NCI-H1417 (cell line): ENCODE results near the gene RHBDL1.

Experiments
- DNase-seq, 3 experiments: peaks; one replicate each; lab custom pipeline; 2025; lab: John Stamatoyannopoulos, UW

RHBDL1 gene

DNA sequence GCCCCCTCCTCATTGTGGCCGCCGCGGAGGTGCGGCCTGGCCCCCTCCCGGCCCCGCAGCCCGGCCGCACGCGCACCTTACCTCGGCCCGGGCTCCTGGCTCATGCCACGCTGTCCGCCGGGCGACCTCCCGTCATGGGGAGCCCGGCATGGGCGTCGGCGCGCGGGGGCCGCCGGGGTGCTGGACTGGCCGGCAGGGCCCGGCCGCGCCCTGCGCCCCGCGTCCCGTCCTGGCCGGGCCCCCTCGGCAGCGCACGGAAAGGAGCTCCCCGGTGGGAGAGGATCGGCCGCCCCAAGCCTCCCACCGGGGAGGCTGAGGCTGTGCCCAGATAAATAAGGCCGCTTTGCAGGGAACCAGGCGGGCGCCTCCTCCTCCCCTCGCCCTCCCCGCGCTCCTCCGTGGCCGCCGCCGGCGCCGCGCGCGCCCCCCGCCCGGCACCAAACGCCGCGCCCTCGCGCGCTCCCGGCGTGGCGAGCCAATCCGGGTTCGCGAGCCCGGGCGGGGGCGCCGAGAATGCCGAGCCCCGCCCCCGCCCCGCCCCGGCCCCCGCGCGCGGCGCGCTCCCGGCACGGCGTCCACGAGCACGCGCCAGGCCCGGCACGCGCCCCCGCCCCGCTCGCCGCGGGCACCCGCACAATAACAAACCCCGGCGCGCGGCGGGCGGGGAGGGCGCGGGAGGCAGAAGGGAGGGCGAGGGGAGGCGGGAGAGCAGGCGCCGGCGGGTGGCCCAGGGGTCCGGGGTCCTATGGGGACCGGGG, 30.1 kb downstream of the RHBDL1 start, which contains the start of gene FBXL16:
Gene FBXL16, minus strand, starts transcription at position 371 of the 758 bp plus-strand sequence. CDS start 8,396 bp downstream, outside the sequence.
- DNase-seq, result peak; percentile 88 to 98 (median 92)

DNA sequence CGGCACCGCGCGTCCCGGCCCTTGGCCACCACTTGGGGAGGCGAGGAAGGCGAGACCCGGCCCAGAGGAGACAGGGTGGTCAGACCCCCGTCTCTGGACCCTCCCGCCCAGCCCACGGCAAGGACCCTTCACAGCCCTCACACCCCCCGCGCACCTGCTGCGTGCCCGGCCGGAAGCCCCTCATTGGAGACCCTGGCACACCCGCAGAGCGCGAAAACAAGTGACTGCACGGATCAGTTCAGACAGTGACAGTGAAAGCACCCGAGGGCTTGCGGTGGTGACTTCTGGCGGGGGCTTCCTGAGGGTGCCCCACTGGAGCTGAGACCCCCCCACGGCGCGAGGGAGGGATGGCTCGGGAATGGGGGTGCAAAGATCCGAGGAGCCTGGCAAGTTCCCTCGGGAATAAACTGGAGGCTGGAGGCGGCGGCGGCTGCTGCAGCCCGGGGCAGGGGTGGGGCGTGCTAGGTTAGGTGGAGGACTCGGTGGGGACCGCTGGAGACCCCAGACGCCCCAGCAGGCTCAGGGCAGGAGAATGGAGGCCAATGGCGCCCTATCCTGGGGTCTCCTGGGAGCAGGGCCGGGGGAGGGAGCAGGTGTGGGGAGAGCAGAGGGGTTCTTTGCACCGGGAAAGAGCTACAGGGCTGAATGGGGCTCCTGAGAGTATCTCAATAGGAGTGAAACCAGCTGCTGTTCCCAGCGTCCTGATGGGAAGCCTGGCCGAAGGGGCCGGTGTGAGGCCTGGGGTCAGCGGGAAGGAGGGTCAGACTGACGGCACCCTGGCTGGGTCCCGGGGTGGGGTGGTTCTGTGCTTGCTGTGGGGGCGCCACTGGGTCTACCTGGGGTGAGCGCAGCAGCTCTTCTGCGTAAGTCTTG, 31.0 kb downstream of the RHBDL1 start:
- peak; percentile 41 to 81 (median 79) for DNase-seq

- DNase-seq, result peak; percentile 25 to 69 (median 66)
Observed at GRCh38 chr16:707062-707538, 31.6 kb downstream of the RHBDL1 start.

GRCh38 chr16:708019-708418, 32.5 kb downstream of the RHBDL1 start:
- DNase-seq, result no peak

GRCh38 chr16:708959-709358, 33.5 kb downstream of the RHBDL1 start:
- DNase-seq, result no peak

DNA sequence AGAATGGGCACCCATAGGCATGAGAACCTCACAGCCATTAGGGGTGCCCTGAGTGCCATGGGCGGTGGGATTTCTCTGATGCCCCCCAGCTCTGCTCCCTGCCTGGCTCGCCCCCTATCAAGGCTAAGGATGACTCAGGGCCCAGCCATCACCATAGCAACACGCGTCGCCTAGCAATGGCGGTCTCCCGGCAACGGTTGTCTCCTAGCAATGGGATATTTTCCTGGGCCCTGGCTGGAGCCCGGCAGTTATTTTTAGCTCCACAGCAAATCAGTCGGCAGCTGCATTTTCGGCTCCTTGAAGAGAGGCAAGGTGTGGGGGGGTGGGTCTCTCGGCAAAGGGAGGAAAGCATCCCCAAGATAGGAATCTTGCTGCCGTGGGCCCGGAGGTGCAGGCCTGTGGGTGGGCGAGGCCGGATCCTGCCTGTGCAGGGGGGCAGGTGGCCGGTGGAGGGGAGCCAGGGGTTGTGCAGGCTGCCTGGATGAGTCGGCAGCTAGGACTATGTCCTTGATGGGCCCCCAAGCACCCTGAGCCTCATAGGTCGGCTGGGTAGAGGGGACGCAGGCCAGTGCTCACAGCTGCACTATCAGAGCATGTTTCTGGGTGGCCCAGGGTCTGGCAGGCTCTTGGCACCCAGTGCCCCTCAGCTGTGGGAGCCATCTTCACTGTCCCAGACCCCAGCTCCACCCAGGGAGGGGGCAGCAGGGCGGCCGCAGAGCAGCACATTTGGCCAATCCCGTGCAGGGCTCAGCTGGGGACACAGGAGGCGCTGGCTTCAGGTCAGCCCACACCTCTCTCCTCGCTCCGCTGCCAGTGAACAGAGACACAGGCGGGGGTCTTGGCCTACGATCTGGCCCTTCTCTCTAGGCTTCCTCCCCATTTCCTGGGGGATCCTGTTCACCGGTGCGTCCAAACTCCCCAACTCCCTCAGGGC, 34.4 kb downstream of the RHBDL1 start:
- DNase-seq, result peak; percentile 95 to 99 (median 98)

GRCh38 chr16:710500-711075, 35.1 kb downstream of the RHBDL1 start:
- peak in 1 of 3 experiments; percentile 70 for DNase-seq

GRCh38 chr16:711084-711483, 35.6 kb downstream of the RHBDL1 start:
- DNase-seq, result no peak

- DNase-seq, result peak; percentile 65 to 77 (median 72)
Observed at GRCh38 chr16:711548-712320, 36.3 kb downstream of the RHBDL1 start.

DNA sequence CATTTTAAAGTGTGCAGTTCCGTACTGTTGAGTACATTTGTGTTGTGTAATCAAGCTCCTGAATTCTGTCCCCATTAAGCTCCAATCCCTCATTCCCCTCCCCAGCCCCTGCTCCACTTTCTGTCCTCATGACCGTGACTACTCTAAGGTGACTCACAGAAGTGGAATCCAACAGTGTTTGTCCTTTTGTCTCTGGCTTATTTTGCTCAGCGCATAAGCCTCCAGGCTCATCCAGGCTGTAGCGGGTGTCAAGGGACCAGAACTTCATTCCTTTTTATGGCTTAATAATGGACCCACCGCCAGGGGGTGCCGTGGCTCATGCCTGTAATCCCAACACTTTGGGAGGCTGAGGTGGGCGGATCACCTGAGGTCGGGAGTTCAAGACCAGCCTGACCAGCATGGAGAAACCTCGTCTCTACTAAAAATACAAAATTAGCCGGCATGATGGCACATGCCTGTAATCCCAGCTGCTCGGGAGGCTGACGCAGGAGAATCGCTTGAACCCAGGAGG, 37.3 kb downstream of the RHBDL1 start:
- DNase-seq, result peak; percentile 11 to 53 (median 50)

GRCh38 chr16:714079-714478, 38.6 kb downstream of the RHBDL1 start:
- no peak for DNase-seq

DNA sequence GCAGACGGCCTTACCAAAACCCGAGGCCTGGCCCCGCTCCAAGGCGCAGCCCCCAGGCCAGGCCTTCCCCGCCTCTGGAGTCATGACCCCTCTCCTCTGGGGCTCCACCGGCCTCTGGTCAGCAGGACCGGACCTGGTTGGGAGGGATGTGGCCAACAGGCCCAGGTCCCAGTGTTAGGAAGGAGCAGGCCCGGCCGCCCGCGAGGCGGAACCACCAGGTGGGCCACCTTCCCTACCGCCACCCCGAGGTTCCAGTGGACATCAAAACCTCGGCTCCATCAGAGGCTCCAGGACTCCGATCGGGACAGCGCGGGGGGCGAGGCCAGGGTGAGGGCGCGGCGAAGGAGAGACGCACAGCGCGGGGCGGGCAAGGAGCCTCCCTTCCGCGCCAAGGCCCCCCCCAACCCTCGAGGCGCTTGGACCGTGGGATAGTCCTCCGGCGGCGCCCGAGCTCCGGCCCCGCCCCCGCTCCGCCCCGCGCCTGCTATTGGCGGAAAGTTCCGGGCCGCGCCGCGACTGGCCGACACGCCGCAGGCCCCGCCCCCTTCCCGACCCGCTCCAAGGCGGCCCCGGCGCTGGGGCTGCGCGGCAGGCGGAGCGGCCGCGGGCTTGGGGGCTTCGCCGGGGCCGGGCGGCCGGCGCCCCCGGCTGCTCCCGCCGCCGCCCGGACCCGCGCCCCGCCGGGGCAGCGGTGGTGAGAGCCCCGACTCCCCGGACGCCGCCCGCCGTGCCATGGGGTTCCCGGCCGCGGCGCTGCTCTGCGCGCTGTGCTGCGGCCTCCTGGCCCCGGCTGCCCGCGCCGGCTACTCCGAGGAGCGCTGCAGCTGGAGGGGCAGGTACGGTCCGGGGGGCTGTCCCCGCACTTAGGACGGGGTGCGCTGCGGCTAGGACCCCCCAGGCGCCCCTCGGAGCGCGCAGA, 39.3 kb downstream of the RHBDL1 start, which contains the start of gene METRN:
Gene METRN, plus strand, starts transcription at position 561 of the 919 bp plus-strand sequence. Its CDS starts 172 bp downstream, at position 733.
- peak; percentile 83 to 91 (median 87) for DNase-seq

- peak in 2 of 3 experiments; percentile 66 to 69 for DNase-seq
Observed at GRCh38 chr16:715477-716199, 40.2 kb downstream of the RHBDL1 start.

DNA sequence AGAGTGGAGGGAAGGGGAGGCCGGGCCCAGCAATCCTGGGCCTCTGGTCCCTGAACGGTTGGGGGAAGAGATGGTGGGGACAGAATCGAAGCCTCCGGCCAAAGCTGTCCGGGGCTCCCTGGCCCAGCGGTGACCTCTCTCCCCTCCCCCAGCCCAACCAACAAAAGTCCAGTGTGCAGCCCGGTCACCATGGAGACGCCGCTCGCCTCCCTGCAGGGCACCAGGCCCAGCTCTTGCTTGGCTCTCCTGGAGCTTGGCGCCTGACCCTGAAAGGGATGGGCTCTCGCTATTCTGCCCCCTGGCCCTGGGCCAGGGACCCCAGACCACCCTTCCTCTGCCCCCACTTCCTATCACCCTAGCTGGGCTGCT, 40.7 kb downstream of the RHBDL1 start:
- peak in 2 of 3 experiments; percentile 66 to 84 for DNase-seq

DNA sequence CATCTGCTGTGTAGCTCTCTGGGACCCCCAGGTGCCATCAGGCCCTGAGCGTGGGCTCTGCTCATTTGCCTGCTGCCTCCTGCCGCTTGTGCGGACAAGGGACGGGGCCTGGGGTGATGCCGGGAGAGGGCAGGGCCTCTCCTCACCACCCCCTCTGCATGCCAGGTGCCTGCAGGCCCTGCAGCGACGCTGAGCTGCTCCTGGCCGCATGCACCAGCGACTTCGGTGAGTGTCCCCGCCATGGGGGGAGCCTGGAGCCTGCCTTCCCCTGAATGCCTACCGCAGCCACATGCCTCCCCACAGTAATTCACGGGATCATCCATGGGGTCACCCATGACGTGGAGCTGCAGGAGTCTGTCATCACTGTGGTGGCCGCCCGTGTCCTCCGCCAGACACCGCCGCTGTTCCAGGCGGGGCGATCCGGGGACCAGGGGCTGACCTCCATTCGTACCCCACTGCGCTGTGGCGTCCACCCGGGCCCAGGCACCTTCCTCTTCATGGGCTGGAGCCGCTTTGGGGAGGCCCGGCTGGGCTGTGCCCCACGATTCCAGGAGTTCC, 41.4 kb downstream of the RHBDL1 start:
- DNase-seq, result no peak

GRCh38 chr16:717450-718245, 42.2 kb downstream of the RHBDL1 start:
- no peak for DNase-seq

- DNase-seq, result no peak
Observed at GRCh38 chr16:718389-718788, 42.9 kb downstream of the RHBDL1 start.
